OCI-LY1 (cell line): Measurements from ENCODE around the gene PIK3IP1.
A peak's percentile ranks its signal among the peaks of the same experiment; 100 is the strongest.
"Not testable (repeated sequence)": the region's sequence is repeated elsewhere in the genome, so short reads cannot be mapped to it uniquely, and the experiment has no call there.

Source experiments
- H2AFZ ChIP-seq: fragments of 200-600 bp; sonication (generic), shearing (Covaris generic); 2 replicates; pipeline ENCODE4 v1.6.0; 2014; ENCODE audit warnings: antibody characterized with exemption, mild to moderate bottlenecking, low read length
- H3F3A ChIP-seq: fragments of 200-600 bp; sonication (generic), shearing (Covaris generic); 2 replicates; pipeline ENCODE4 v1.6.0; 2014; ENCODE audit warnings: mild to moderate bottlenecking, antibody characterized with exemption, low read length, moderate library complexity; ENCODE audit not compliant: insufficient read depth
- H3K27ac ChIP-seq: fragments of 200-600 bp; sonication (generic); 2 replicates; pipeline ENCODE4 v1.5.1; 2014; ENCODE audit warnings: low read length, mixed run types, mild to moderate bottlenecking, low read depth; ENCODE audit not compliant: poor library complexity, severe bottlenecking
- H3K27me3 ChIP-seq: fragments of 200-600 bp; sonication (generic); 2 replicates; pipeline ENCODE4 v1.6.0; 2014; ENCODE audit warnings: antibody characterized with exemption, mild to moderate bottlenecking, low read length, moderate library complexity; ENCODE audit not compliant: insufficient read depth
- H3K36me3 ChIP-seq: fragments of 200-600 bp; sonication (generic); 2 replicates; pipeline ENCODE4 v1.6.1; 2014; ENCODE audit warnings: mild to moderate bottlenecking, antibody characterized with exemption, low read length, moderate library complexity, mixed read lengths; ENCODE audit not compliant: insufficient read depth
- H3K4me1 ChIP-seq: fragments of 200-600 bp; sonication (generic); 2 replicates; pipeline ENCODE4 v1.5.1; 2014; ENCODE audit warnings: mild to moderate bottlenecking, low read length, moderate library complexity; ENCODE audit not compliant: insufficient read depth, severe bottlenecking
- H3K4me2 ChIP-seq: fragments of 200-600 bp; sonication (generic), shearing (Covaris generic); 2 replicates; pipeline ENCODE4 v1.6.1; 2014; ENCODE audit warnings: low read length
- H3K4me3 ChIP-seq: fragments of 200-600 bp; sonication (generic); 2 replicates; pipeline ENCODE4 v1.5.1; 2014; ENCODE audit warnings: low read length, low read depth, mild to moderate bottlenecking, mixed read lengths; ENCODE audit not compliant: poor library complexity, severe bottlenecking
- H3K79me2 ChIP-seq: fragments of 200-600 bp; shearing (Covaris generic); 2 replicates; pipeline ENCODE4 v1.6.1; 2016; ENCODE audit warnings: mixed run types, low read length, mixed read lengths; ENCODE audit not compliant: insufficient read depth
- H3K9ac ChIP-seq: fragments of 200-600 bp; sonication (generic), shearing (Covaris generic); 2 replicates; pipeline ENCODE4 v1.6.1; 2014; ENCODE audit warnings: mild to moderate bottlenecking, low read length, mixed read lengths
- H3K9me2 ChIP-seq: fragments of 200-600 bp; sonication (generic), shearing (Covaris generic); 2 replicates; pipeline ENCODE4 v1.6.1; 2014; ENCODE audit warnings: low read depth, mild to moderate bottlenecking, low read length, mixed read lengths
- H3K9me3 ChIP-seq: fragments of 200-600 bp; shearing (Covaris generic); 2 replicates; pipeline ENCODE4 v1.6.1; 2014; ENCODE audit warnings: low read length, mixed read lengths
- H4K20me1 ChIP-seq: fragments of 200-600 bp; sonication (generic), shearing (Covaris generic); 2 replicates; pipeline ENCODE4 v1.6.0; 2016; ENCODE audit warnings: mild to moderate bottlenecking, low read length; ENCODE audit not compliant: insufficient read depth
- CTCF ChIP-seq: fragments of 200-600 bp; sonication (generic), shearing (Covaris generic); IDR thresholded peaks from 2 replicates; pipeline ENCODE4 v1.5.1; 2017; ENCODE audit warnings: mild to moderate bottlenecking, antibody characterized with exemption, low read length, moderate library complexity, mixed read lengths
- EZH2 ChIP-seq: fragments of 200-600 bp; sonication (generic), shearing (Covaris generic); IDR thresholded peaks from 2 replicates; pipeline ENCODE4 v1.8.0; 2017; ENCODE audit warnings: borderline replicate concordance, mixed run types, mild to moderate bottlenecking, antibody characterized with exemption, low read length, moderate library complexity, mixed read lengths

The PIK3IP1 gene

GRCh38 chr22:31321421-31321820 is 29.1 kb upstream of the PIK3IP1 start:
- H3K9me2 ChIP-seq, result no peaks in the 10 kb centered on the region
- no peak overlapping the region for H3K4me3 ChIP-seq
- H3K4me1 ChIP-seq, result no peaks in the 10 kb centered on the region
- H3K4me2 ChIP-seq, result no peak overlapping the region
- H3K27ac ChIP-seq, result no peak overlapping the region
- H2AFZ ChIP-seq, result no peak overlapping the region
- no peaks in the 10 kb centered on the region for H3K27me3 ChIP-seq
- no peaks in the 10 kb centered on the region for H3F3A ChIP-seq
- peaks cover 38% of the 10 kb centered on the region for H3K36me3 ChIP-seq
- no peaks in the 10 kb centered on the region for H3K9me3 ChIP-seq
- no peak for TF ChIP-seq EZH2
- H4K20me1 ChIP-seq, result no peaks in the 10 kb centered on the region
- no peaks in the 10 kb centered on the region for H3K79me2 ChIP-seq
- no peak overlapping the region for H3K9ac ChIP-seq

- H3K4me3 ChIP-seq, H3K4me1 ChIP-seq, H3K9me2 ChIP-seq, H3F3A ChIP-seq, H3K27ac ChIP-seq, H2AFZ ChIP-seq, H4K20me1 ChIP-seq, H3K27me3 ChIP-seq, H3K4me2 ChIP-seq, H3K9me3 ChIP-seq, H3K9ac ChIP-seq, H3K79me2 ChIP-seq: not testable (repeated sequence)
- H3K36me3 ChIP-seq, result peaks cover 17% of the 10 kb centered on the region
These were observed 21.9 kb upstream of the PIK3IP1 start for GRCh38 chr22:31314220-31314619.

GRCh38 chr22:31313366-31314147 is 21.3 kb upstream of the PIK3IP1 start:
- no peak overlapping the region for H2AFZ ChIP-seq
- H3K27ac ChIP-seq, result no peak overlapping the region
- no peak overlapping the region for H3K4me2 ChIP-seq
- H3K9me2 ChIP-seq, result no peaks in the 10 kb centered on the region
- H3K9me3 ChIP-seq, result 0 out of 2 replicates have a peak, but pooled peaks cover 2% of the 10 kb centered on the region
- H3K36me3 ChIP-seq, result peaks cover 17% of the 10 kb centered on the region
- H3K27me3 ChIP-seq, result no peaks in the 10 kb centered on the region
- peaks cover 7% of the 10 kb centered on the region for H3K4me1 ChIP-seq
- no peaks in the 10 kb centered on the region for H3F3A ChIP-seq
- TF ChIP-seq CTCF (peak; percentile 94), EZH2 (no peak)
- no peak overlapping the region for H3K9ac ChIP-seq
- no peaks in the 10 kb centered on the region for H3K79me2 ChIP-seq
- H4K20me1 ChIP-seq, result no peaks in the 10 kb centered on the region
- no peak overlapping the region for H3K4me3 ChIP-seq

- Histone ChIP-seq H2AFZ (no peak overlapping the region), H3K4me2 (peak overlapping the region; percentile 14; the same call in 1 of the 2 replicates), H3K27me3 (no peaks in the 10 kb centered on the region), H3K4me3 (no peak overlapping the region), H3K27ac (peak overlapping the region; percentile 79), H3K9ac (peak overlapping the region; percentile 21), H3K9me2 (no peaks in the 10 kb centered on the region), H3K4me1 (peaks cover 32% of the 10 kb centered on the region), H3F3A (no peaks in the 10 kb centered on the region), H3K36me3 (peaks cover 4% of the 10 kb centered on the region; the same call in 1 of the 2 replicates), H3K79me2 (no peaks in the 10 kb centered on the region), H3K9me3 (no peaks in the 10 kb centered on the region), H4K20me1 (no peaks in the 10 kb centered on the region)
- no peak for TF ChIP-seq CTCF
- no peak for TF ChIP-seq EZH2
These were observed 15.9 kb upstream of the PIK3IP1 start for GRCh38 chr22:31308181-31308580.
